ENCODE data around the gene PKP4. TPM values are rescaled to one million over a fixed set of nuclear protein-coding genes. Genes with fewer than 3 reads are reported as not detected.

PKP4 gene
- total RNA-seq, 1 experiment from 2014 or later: 147 TPM

DNA sequence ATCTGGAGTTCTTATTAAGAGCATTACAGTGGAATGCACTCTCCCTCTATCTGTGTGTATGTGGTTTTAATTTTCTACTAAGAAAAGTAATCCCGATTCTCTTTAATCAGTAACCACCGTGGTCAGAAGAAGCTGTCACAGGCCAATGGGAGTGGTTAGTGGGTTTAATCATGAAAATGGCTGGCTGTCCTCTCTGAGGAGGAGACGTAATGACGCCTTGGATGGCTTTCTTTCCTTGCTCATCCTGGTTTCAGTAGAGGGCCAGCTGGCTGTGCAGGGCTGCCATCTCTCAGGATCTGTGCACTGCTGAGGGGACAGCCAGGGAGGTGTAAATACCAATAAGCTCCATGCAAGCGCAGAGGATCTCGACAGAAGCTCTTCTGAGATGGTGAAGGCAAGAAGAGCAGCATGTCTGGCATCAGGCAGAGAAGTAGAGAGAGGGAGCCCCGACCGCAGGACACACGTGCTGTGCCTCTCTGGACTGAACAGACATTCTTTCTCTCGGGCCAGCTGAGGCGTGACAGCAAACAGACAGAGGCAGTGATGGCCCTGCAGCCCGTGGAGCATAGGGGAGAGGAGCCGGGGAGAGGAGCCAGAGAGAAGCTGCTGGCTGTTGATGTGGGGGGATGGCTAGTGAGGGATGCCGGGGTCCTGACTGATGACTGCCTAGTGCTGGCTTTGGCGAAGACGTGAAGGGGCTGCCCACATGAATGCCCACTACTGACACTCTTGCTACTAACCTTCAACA lies 273.3 kb downstream of the PKP4 start:
- no TSS peak for BruUV-seq (replicated peaks)
- intact Hi-C loops (cut with micrococcal nuclease; ENCODE audit: unreplicated experiment): no loop called here
- Histone ChIP-seq H3K4me3 (ENCODE audit: low read depth, low read length) (no peak overlapping the region), H3K9me3 (no peaks in the 10 kb centered on the region), H3K27me3 (replicated peaks; ENCODE audit: control insufficient read depth, insufficient read depth, low read length) (no peaks in the 10 kb centered on the region), H3K4me1 (peaks cover 9% of the 10 kb centered on the region), H3K36me3 (ENCODE audit: control insufficient read depth, insufficient read depth, low read length) (no peaks in the 10 kb centered on the region)
- no peaks in the 10 kb centered on the region for H3K27me3 Mint-ChIP-seq (ENCODE audit: insufficient read depth, unreplicated experiment)
- no peak overlapping the region for H3K27ac Mint-ChIP-seq (ENCODE audit: unreplicated experiment)
- no peaks in the 10 kb centered on the region for H3K4me1 Mint-ChIP-seq (ENCODE audit: low read depth, unreplicated experiment)
- H3K36me3 Mint-ChIP-seq (ENCODE audit: insufficient read depth, unreplicated experiment): no peaks in the 10 kb centered on the region
- no peak for DNase-seq
- POLR2A ChIA-PET: no interaction called here
- CTCF ChIA-PET: no interaction called here
- TF ChIP-seq, protein P1, sequence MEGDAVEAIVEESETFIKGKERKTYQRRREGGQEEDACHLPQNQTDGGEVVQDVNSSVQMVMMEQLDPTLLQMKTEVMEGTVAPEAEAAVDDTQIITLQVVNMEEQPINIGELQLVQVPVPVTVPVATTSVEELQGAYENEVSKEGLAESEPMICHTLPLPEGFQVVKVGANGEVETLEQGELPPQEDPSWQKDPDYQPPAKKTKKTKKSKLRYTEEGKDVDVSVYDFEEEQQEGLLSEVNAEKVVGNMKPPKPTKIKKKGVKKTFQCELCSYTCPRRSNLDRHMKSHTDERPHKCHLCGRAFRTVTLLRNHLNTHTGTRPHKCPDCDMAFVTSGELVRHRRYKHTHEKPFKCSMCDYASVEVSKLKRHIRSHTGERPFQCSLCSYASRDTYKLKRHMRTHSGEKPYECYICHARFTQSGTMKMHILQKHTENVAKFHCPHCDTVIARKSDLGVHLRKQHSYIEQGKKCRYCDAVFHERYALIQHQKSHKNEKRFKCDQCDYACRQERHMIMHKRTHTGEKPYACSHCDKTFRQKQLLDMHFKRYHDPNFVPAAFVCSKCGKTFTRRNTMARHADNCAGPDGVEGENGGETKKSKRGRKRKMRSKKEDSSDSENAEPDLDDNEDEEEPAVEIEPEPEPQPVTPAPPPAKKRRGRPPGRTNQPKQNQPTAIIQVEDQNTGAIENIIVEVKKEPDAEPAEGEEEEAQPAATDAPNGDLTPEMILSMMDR (IDR thresholded peaks at IDR 0.05; ENCODE audit: insufficient read depth in 1 of 2, low read depth in 1 of 2, low read length in 1 of 2, severe bottlenecking in 1 of 2, unreplicated experiment in 1 of 2): no peak
- no peaks in the 10 kb centered on the region for H3K9me3 Mint-ChIP-seq (ENCODE audit: unreplicated experiment)
- no peak overlapping the region for H3K4me3 Mint-ChIP-seq (ENCODE audit: unreplicated experiment)

DNA sequence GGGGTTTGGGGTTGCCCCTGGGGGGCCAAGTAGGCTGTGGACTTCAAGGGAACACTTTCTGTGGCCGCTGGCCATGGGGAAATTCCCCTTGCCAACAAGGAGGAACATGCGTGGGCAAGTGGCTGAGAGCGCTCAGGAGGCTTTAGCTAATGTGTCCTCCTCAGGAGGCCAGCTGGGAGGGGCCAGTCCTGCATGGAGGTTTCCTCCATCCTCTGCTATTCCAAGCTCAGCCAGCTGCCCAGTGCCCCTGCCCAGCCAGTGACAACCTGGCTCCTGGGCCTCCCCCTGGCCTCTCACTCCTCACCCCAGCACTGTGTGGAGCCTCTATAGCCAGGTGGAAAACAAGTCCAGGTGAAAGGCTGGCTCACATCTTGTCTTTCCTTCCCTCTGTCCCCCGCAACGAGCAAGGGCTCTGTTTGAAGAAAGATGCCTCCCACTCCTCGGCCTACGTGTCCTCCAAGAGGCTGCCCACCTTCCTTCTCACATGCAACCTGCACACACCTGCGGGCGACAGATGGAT lies 273.9 kb downstream of the PKP4 start:
- intact Hi-C loops (cut with micrococcal nuclease; ENCODE audit: unreplicated experiment): no loop called here
- Histone ChIP-seq H3K4me1 (peaks cover 9% of the 10 kb centered on the region), H3K4me3 (ENCODE audit: low read depth, low read length) (no peak overlapping the region), H3K9me3 (no peaks in the 10 kb centered on the region), H3K36me3 (ENCODE audit: control insufficient read depth, insufficient read depth, low read length) (no peaks in the 10 kb centered on the region), H3K27me3 (replicated peaks; ENCODE audit: control insufficient read depth, insufficient read depth, low read length) (no peaks in the 10 kb centered on the region)
- Mint-ChIP-seq H3K36me3 (ENCODE audit: insufficient read depth, unreplicated experiment) (no peaks in the 10 kb centered on the region), H3K27ac (ENCODE audit: unreplicated experiment) (no peak overlapping the region), H3K9me3 (ENCODE audit: unreplicated experiment) (no peaks in the 10 kb centered on the region), H3K4me3 (ENCODE audit: unreplicated experiment) (no peak overlapping the region), H3K27me3 (ENCODE audit: insufficient read depth, unreplicated experiment) (no peaks in the 10 kb centered on the region), H3K4me1 (ENCODE audit: low read depth, unreplicated experiment) (no peaks in the 10 kb centered on the region)
- BruUV-seq (replicated peaks): no TSS peak
- CTCF ChIA-PET: no interaction called here
- TF ChIP-seq, protein P1 (IDR thresholded peaks at IDR 0.05; ENCODE audit: insufficient read depth in 1 of 2, low read depth in 1 of 2, low read length in 1 of 2, severe bottlenecking in 1 of 2, unreplicated experiment in 1 of 2): no peak
- POLR2A ChIA-PET: no interaction called here
- no peak for DNase-seq

DNA sequence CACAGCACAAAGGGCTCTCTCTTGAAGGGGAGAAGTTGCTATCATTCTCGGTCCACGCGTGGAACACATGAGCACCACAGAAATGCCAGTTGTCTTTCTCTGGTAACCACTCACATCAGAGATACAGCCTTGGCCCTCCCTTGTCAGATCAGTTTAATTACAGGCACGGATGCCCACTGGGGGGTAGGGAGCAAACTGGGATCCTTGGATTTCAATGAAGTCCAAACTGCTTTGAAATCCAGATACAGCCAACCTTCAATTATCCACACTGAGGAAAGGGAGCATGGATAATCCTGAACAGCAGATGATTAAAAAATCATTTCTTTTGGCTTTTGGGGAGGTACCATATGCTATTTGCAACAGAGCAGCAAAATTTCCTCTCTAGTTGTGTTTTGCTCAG lies 274.6 kb downstream of the PKP4 start:
- Histone ChIP-seq H3K4me1 (peaks cover 9% of the 10 kb centered on the region), H3K9me3 (no peaks in the 10 kb centered on the region), H3K36me3 (ENCODE audit: control insufficient read depth, insufficient read depth, low read length) (no peaks in the 10 kb centered on the region), H3K27me3 (replicated peaks; ENCODE audit: control insufficient read depth, insufficient read depth, low read length) (no peaks in the 10 kb centered on the region), H3K4me3 (ENCODE audit: low read depth, low read length) (no peak overlapping the region)
- BruUV-seq (replicated peaks): no TSS peak
- no peak for DNase-seq
- Mint-ChIP-seq H3K9me3 (ENCODE audit: unreplicated experiment) (no peaks in the 10 kb centered on the region), H3K4me1 (ENCODE audit: low read depth, unreplicated experiment) (peaks cover 4% of the 10 kb centered on the region), H3K36me3 (ENCODE audit: insufficient read depth, unreplicated experiment) (no peaks in the 10 kb centered on the region), H3K27me3 (ENCODE audit: insufficient read depth, unreplicated experiment) (no peaks in the 10 kb centered on the region), H3K27ac (ENCODE audit: unreplicated experiment) (no peak overlapping the region), H3K4me3 (ENCODE audit: unreplicated experiment) (no peak overlapping the region)
- TF ChIP-seq, protein P1 (IDR thresholded peaks at IDR 0.05; ENCODE audit: insufficient read depth in 1 of 2, low read depth in 1 of 2, low read length in 1 of 2, severe bottlenecking in 1 of 2, unreplicated experiment in 1 of 2): no peak
- intact Hi-C loops (cut with micrococcal nuclease; ENCODE audit: unreplicated experiment): no loop called here
- CTCF ChIA-PET: no interaction called here
- POLR2A ChIA-PET: no interaction called here

Other genes starting within 250 kb of the PKP4 start
- gene CCDC148, start 199 bp upstream of the PKP4 start, total RNA-seq (2022): 5.3 and 6.3 TPM in 2 replicates